ENCODE results near the gene FA2H. TPM values are rescaled to one million over a fixed set of nuclear protein-coding genes. Genes with fewer than 3 reads are reported as not detected.
A peak's percentile ranks its signal among the peaks of the same experiment; 100 is the strongest.

Gene FA2H
- total and polyA plus RNA-seq, 2 of the 13 experiments (the other 11 are each of a cell fraction or from before 2014, with no cell fraction given), result 0.20 TPM; not detected in 1

DNA sequence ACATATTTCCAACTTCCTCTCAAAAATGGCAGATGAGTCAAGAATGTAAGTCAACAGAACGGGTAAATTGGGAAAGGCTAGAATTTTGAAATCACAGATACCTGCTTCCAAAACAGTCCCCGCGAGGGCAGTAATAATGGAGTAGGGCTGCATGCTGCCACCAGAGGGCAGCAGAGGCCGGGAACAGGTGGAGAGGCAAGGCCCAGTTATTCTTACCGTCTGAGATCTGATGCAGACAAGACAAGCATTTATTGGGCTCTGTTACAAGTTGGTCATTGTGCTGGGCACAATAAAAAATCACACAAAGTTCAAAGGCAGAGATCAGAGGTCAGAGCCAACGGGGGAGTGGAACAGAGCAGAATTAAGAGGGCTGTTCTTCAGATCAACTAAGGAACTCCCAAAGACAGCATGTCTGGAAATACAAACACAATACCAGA, 65.2 kb downstream of the FA2H start:
- in situ Hi-C loops (cut with HindIII; ENCODE audit: extremely low pct_ligation_motif_present, low pct_unique_long_range_greater_than_20kb), result loop anchor here (5.0 to 10.0 kb wide), 2 partner anchors 105 to 153 kb away; no protein-coding TSS in a partner anchor
- H3K27ac ChIP-seq (ENCODE audit: extremely low read length, insufficient read depth, low read length), result no peak overlapping the region
- TF ChIP-seq GATAD2A (CRISPR knock-in tag; IDR thresholded peaks at IDR 0.05), result peak; percentile 50
- 0 out of 2 replicates have a peak, but pooled peaks have one; percentile 62 for TF ChIP-seq ZNF124 (CRISPR knock-in tag; IDR thresholded peaks at IDR 0.05)
- no peak for TF ChIP-seq STAT6 (CRISPR knock-in tag; IDR thresholded peaks at IDR 0.05; ENCODE audit: borderline replicate concordance)
- TF ChIP-seq, protein P1, sequence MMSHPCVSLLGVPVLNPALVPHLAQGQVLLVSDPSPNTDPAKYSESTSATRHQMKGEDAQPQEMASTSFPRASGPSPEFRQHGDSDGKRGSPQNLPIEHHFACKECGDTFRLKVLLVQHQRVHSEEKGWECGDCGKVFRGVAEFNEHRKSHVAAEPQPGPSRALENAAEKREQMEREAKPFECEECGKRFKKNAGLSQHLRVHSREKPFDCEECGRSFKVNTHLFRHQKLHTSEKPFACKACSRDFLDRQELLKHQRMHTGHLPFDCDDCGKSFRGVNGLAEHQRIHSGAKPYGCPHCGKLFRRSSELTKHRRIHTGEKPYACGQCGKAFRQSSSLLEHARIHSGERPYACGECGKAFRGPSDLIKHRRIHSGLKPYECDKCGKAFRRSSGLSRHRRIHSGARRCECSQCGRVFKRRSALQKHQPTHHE (CRISPR knock-in tag; IDR thresholded peaks at IDR 0.05; ENCODE audit: borderline replicate concordance), result 0 out of 2 replicates have a peak, but pooled peaks have one; percentile 42
- TF ChIP-seq, protein P2, sequence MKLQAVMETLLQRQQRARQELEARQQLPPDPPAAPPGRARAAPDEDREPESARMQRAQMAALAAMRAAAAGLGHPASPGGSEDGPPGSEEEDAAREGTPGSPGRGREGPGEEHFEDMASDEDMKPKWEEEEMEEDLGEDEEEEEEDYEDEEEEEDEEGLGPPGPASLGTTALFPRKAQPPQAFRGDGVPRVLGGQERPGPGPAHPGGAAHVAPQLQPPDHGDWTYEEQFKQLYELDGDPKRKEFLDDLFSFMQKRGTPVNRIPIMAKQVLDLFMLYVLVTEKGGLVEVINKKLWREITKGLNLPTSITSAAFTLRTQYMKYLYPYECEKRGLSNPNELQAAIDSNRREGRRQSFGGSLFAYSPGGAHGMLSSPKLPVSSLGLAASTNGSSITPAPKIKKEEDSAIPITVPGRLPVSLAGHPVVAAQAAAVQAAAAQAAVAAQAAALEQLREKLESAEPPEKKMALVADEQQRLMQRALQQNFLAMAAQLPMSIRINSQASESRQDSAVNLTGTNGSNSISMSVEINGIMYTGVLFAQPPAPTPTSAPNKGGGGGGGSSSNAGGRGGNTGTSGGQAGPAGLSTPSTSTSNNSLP (IDR thresholded peaks at IDR 0.05; ENCODE audit: low read depth, low read length), result peak; percentile 50; the same call in 1 of the 2 replicates
- peak; percentile 33 for TF ChIP-seq TEAD3 (CRISPR knock-in tag; optimal IDR thresholded peaks at IDR 0.05; ENCODE audit: borderline replicate concordance)
- no peak for TF ChIP-seq ZFAT (CRISPR knock-in tag; conservative IDR thresholded peaks at IDR 0.05)
- 0 out of 2 replicates have a peak, but pooled peaks have one; percentile 60 for TF ChIP-seq NKX3-1 (CRISPR knock-in tag; IDR thresholded peaks at IDR 0.05)
- TF ChIP-seq RFXAP (CRISPR knock-in tag; IDR thresholded peaks at IDR 0.05; ENCODE audit: borderline replicate concordance), result 0 out of 2 replicates have a peak, but pooled peaks have one; percentile 50
- TF ChIP-seq, protein P3, sequence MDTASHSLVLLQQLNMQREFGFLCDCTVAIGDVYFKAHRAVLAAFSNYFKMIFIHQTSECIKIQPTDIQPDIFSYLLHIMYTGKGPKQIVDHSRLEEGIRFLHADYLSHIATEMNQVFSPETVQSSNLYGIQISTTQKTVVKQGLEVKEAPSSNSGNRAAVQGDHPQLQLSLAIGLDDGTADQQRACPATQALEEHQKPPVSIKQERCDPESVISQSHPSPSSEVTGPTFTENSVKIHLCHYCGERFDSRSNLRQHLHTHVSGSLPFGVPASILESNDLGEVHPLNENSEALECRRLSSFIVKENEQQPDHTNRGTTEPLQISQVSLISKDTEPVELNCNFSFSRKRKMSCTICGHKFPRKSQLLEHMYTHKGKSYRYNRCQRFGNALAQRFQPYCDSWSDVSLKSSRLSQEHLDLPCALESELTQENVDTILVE (CRISPR knock-in tag; IDR thresholded peaks at IDR 0.05), result 0 out of 2 replicates have a peak, but pooled peaks have one; percentile 49
- TF ChIP-seq ZNF567 (CRISPR knock-in tag; IDR thresholded peaks at IDR 0.05; ENCODE audit: borderline replicate concordance), result 0 out of 2 replicates have a peak, but pooled peaks have one; percentile 8
- no peak for TF ChIP-seq NFYC (CRISPR knock-in tag; IDR thresholded peaks at IDR 0.05)
- no peak for TF ChIP-seq ETS1 (CRISPR knock-in tag; IDR thresholded peaks at IDR 0.05)
- no peak for TF ChIP-seq ZNF143 (CRISPR knock-in tag; IDR thresholded peaks at IDR 0.05)
- TF ChIP-seq REL (CRISPR knock-in tag; conservative IDR thresholded peaks at IDR 0.05), result no peak
- no peak for TF ChIP-seq PCBP1 (IDR thresholded peaks at IDR 0.05; ENCODE audit: borderline replicate concordance, low read depth, low read length)
- TF ChIP-seq SYNCRIP (IDR thresholded peaks at IDR 0.05; ENCODE audit: insufficient read depth, low read depth, low read length), result no peak

More for the DNA sequence above, 65.2 kb downstream of the FA2H start:
- intact Hi-C loops (cut with micrococcal nuclease; ENCODE audit: unreplicated experiment), result loop anchor here (1.0 to 5.0 kb wide), 4 partner anchors 17 to 153 kb away; partner anchors contain the start of gene RFWD3
- peaks cover 8% of the 10 kb centered on the region for H3K4me1 ChIP-seq (ENCODE audit: insufficient read depth, low read length)
- H3K9me3 ChIP-seq (ENCODE audit: low read length), result no peaks in the 10 kb centered on the region
- FAIRE-seq (peak; percentile 97), ATAC-seq (peak; percentile 92), DNase-seq (ENCODE audit: low spot score) (peak; percentile 78)
- CTCF ChIA-PET (ENCODE audit: low intra/inter-chr PET ratio, low total read pairs), result interaction anchor here (0.7 to 2.1 kb wide), 8 partner anchors 15 to 154 kb away, joined by 3 to 26 read pairs (median 4); partner anchors contain the start of gene FA2H
- no peaks in the 10 kb centered on the region for H3K36me3 ChIP-seq (replicated peaks in 1 of 2; ENCODE audit: control insufficient read depth in 1 of 2, insufficient read depth in 2 of 2, low read length in 2 of 2)
- H4K20me1 ChIP-seq (ENCODE audit: insufficient read depth, low read length), result no peaks in the 10 kb centered on the region
- H3K27me3 ChIP-seq (ENCODE audit: control insufficient read depth in 1 of 2, insufficient read depth in 2 of 2, low read length in 2 of 2), result peaks cover 6 to 26% of the 10 kb centered on the region in 2 experiments; a peak in 3 of 5 replicates
- BruUV-seq (replicated peaks), result no TSS peak
- H3K4me3 ChIP-seq (replicated peaks in 1 of 3; ENCODE audit: insufficient read depth in 1 of 3, low read depth in 2 of 3, low read length in 3 of 3), result no peak overlapping the region
- no peak overlapping the region for H3K4me2 ChIP-seq (ENCODE audit: low read depth, low read length)
- POLR2A ChIA-PET, result no interaction called here
- no peaks in the 10 kb centered on the region for H3K79me2 ChIP-seq (ENCODE audit: insufficient read depth, low read length)
- no peak overlapping the region for H3K9ac ChIP-seq (ENCODE audit: insufficient read depth, low read depth, low read length)
- WGBS (ENCODE audit: low lambda C conversion rate), result 3% methylated on average over 6 of the region's 6 CpGs
- no peak overlapping the region for H2AFZ ChIP-seq (ENCODE audit: low read length)
